Mesendoderm (in vitro differentiated cells): ENCODE results near the gene PRAMEF25. TPM values are rescaled to one million over a fixed set of nuclear protein-coding genes. Genes with fewer than 3 reads are reported as not detected.
"Not testable (repeated sequence)": the region's sequence is repeated elsewhere in the genome, so short reads cannot be mapped to it uniquely, and the experiment has no call there.

ENCODE experiments used
- DNase-seq: peaks from one replicate; pipeline ENCODE4 v3.0.0; 2013
- H2AK5ac ChIP-seq: 2 replicates; pipeline ENCODE4 v1.6.1; 2013; ENCODE audit warnings: low read length, inconsistent platforms
- H2BK120ac ChIP-seq: 2 replicates; pipeline ENCODE4 v1.6.1; 2013; ENCODE audit warnings: low read depth, mild to moderate bottlenecking, low read length, moderate library complexity, mixed read lengths
- H2BK15ac ChIP-seq: replicated peaks from 2 replicates; pipeline ENCODE4 v1.6.1; 2013; ENCODE audit warnings: low read depth, mild to moderate bottlenecking, moderate library complexity
- H2BK5ac ChIP-seq: 2 replicates; pipeline ENCODE4 v1.6.1; 2013; ENCODE audit warnings: low read length, inconsistent platforms
- H3K18ac ChIP-seq: 2 replicates; pipeline ENCODE4 v1.6.1; 2013; ENCODE audit warnings: mild to moderate bottlenecking, low read length, mixed read lengths
- H3K23ac ChIP-seq: one replicate; pipeline ENCODE4 v1.6.1; 2013; ENCODE audit warnings: low read length
- H3K27ac ChIP-seq: 2 replicates; pipeline ENCODE4 v1.5.1; 2013; ENCODE audit warnings: low read depth, mild to moderate bottlenecking, inconsistent platforms, low read length, moderate library complexity
- H3K27me3 ChIP-seq: 2 replicates; pipeline ENCODE4 v1.6.1; 2013; ENCODE audit warnings: low read length, control low read depth, mild to moderate bottlenecking, inconsistent platforms; ENCODE audit not compliant: insufficient read depth, poor library complexity
- H3K36me3 ChIP-seq: 2 replicates; pipeline ENCODE4 v1.6.1; 2013; ENCODE audit warnings: low read length, inconsistent platforms; ENCODE audit not compliant: control insufficient read depth, insufficient read depth
- H3K4ac ChIP-seq: one replicate; pipeline ENCODE4 v1.6.1; 2013; ENCODE audit warnings: low read depth, mild to moderate bottlenecking, low read length, moderate library complexity
- H3K4me1 ChIP-seq: 2 replicates; pipeline ENCODE4 v1.6.1; 2013; ENCODE audit warnings: low read depth, low read length, inconsistent platforms; ENCODE audit not compliant: control insufficient read depth
- H3K4me2 ChIP-seq: 2 replicates; pipeline ENCODE4 v1.6.1; 2013; ENCODE audit warnings: low read length
- H3K4me3 ChIP-seq: 2 replicates; pipeline ENCODE4 v1.5.1; 2013; ENCODE audit warnings: mild to moderate bottlenecking, low read length
- H3K56ac ChIP-seq: one replicate; pipeline ENCODE4 v1.6.1; 2013; ENCODE audit warnings: low read length
- H3K79me1 ChIP-seq: 2 replicates; pipeline ENCODE4 v1.6.1; 2013; ENCODE audit warnings: low read length, inconsistent platforms
- H3K79me2 ChIP-seq: 2 replicates; pipeline ENCODE4 v1.6.1; 2013; ENCODE audit warnings: mild to moderate bottlenecking, low read length; ENCODE audit not compliant: control insufficient read depth, insufficient read depth
- H3K9ac ChIP-seq: 2 replicates; pipeline ENCODE4 v1.6.1; 2013; ENCODE audit warnings: low read length, inconsistent platforms
- H4K5ac ChIP-seq: one replicate; pipeline ENCODE4 v1.6.1; 2013; ENCODE audit warnings: low read length
- H4K8ac ChIP-seq: one replicate; pipeline ENCODE4 v1.6.1; 2013; ENCODE audit warnings: low read depth, mild to moderate bottlenecking, control low read depth, low read length, moderate library complexity
- WGBS: extraction: QIAGEN DNeasy Blood & Tissue Kit; methylation state at CpG from one replicate; pipeline ENCODE4 v1.1.7; 2013; ENCODE audit warnings: low lambda C conversion rate, missing lambda C conversion rate; ENCODE audit not compliant: insufficient coverage; ENCODE audit errors: extremely low coverage; 5-methylcytosine and 5-hydroxymethylcytosine counted together
- polyA plus RNA-seq, 2 experiments: library from polyadenylated mRNA; stranded (reverse); fragments of 200-250 nt; gene quantifications; one replicate each; pipeline ENCODE4 v1.2.3, GENCODE V29; 2013

PRAMEF25 gene
- polyA plus RNA-seq (2013, experiment 1 of 2) = not detected
- polyA plus RNA-seq (2013, experiment 2 of 2) = not detected

GRCh38 chr1:13070474-13070873 lies at the start of gene PRAMEF25:
Gene PRAMEF25, plus strand, starts transcription at chr1:13070774. Its CDS starts 2,920 bp downstream, at chr1:13073694.
- no CpG with 5 or more reads among the region's 4 CpGs for WGBS
- not testable (repeated sequence) for H4K8ac ChIP-seq, H3K4me3 ChIP-seq, H3K4me1 ChIP-seq, H3K4me2 ChIP-seq, H3K36me3 ChIP-seq, H3K27me3 ChIP-seq, H2AK5ac ChIP-seq, H3K56ac ChIP-seq, H3K79me1 ChIP-seq, H3K18ac ChIP-seq, H2BK5ac ChIP-seq, H3K4ac ChIP-seq, H3K27ac ChIP-seq, H2BK15ac ChIP-seq, H3K9ac ChIP-seq, H3K79me2 ChIP-seq, H4K5ac ChIP-seq, H3K23ac ChIP-seq, H2BK120ac ChIP-seq, DNase-seq

DNA sequence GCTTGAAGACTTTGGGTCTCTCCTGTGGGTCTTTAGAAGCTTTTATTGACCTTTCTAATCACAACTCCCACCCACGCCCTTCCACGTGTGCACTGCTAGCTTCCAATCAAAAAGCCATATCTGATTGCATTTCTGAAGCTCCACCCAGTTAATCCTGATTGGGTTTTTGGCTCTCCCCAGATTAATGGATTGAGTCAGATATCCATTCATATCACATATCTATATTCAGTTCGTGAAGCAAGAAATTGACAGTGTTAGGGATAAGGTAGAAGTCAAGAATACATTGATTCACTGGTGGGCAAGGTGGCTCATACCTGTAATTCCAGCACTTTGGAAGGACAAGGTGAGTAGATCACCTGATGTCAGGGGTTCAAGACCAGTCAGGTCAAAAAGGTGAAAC lies 14.1 kb upstream of the PRAMEF25 start, which contains the start of gene PRAMEF27:
Gene PRAMEF27 (minus strand): TSS at position 101 of the 400 bp plus-strand sequence. CDS start 2,916 bp downstream, outside the sequence.
- H3K23ac ChIP-seq, H4K8ac ChIP-seq, H2BK120ac ChIP-seq, H3K56ac ChIP-seq, DNase-seq, H3K4me2 ChIP-seq, H3K79me1 ChIP-seq, H2BK5ac ChIP-seq, H3K9ac ChIP-seq, H4K5ac ChIP-seq, H3K4me3 ChIP-seq, H3K4ac ChIP-seq, H2BK15ac ChIP-seq, H2AK5ac ChIP-seq, H3K18ac ChIP-seq, H3K79me2 ChIP-seq, H3K27me3 ChIP-seq, H3K27ac ChIP-seq, H3K36me3 ChIP-seq, H3K4me1 ChIP-seq: not testable (repeated sequence)
- no CpG with 5 or more reads among the region's 3 CpGs for WGBS

DNA sequence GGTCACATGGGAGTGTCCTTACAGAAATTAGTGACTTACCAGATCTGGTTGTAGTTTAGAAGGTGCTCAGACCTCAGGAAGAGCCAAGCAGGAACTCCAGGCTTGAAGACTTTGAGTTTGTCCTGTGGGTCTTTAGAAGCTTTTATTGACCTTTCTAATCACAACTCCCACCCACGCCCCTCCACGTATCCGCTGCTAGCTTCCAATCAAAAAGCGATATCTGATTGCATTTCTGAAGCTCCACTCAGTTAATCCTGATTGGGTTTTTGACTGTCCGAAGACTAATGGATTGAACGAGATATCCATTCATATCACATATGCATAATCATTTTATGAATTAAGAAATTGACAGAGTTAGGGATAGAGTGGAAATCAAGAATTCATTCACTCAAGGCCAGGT lies 46.2 kb downstream of the PRAMEF25 start, which contains the start of gene HNRNPCL2:
Gene HNRNPCL2 (minus strand): TSS at position 101 of the 400 bp plus-strand sequence. CDS start 454 bp downstream, outside the sequence.
- not testable (repeated sequence) for H3K36me3 ChIP-seq, H2BK5ac ChIP-seq, H4K5ac ChIP-seq, H3K9ac ChIP-seq, DNase-seq, H2AK5ac ChIP-seq, H3K4me1 ChIP-seq, H2BK15ac ChIP-seq, H3K23ac ChIP-seq, H3K4me3 ChIP-seq, H3K4me2 ChIP-seq, H3K79me1 ChIP-seq, H3K4ac ChIP-seq, H3K56ac ChIP-seq, H3K79me2 ChIP-seq, H2BK120ac ChIP-seq, H3K27me3 ChIP-seq, H3K18ac ChIP-seq, H4K8ac ChIP-seq, H3K27ac ChIP-seq
- no CpG with 5 or more reads among the region's 6 CpGs for WGBS
